Activated naive CD4-positive, alpha-beta T cell treated with anti-CD3 and anti-CD28 coated beads, Interleukin-2, amount 50 U/mL, for 72 hours (primary cell): Measurements from ENCODE around the gene CREB3L2. TPM values are rescaled to one million over a fixed set of nuclear protein-coding genes. Genes with fewer than 3 reads are reported as not detected.

Experiments used
- ATAC-seq, 2 donors: fragments of 150-1000 bp; cut with Tn5 transposase; 2 replicates each; pipeline ENCODE4 v1.10.0; 2021; ENCODE audit warnings: mild to moderate bottlenecking in 2 of 2, moderate library complexity in 2 of 2
- DNase-seq, 2 donors: peaks; one replicate each; pipeline ENCODE4 v3.0.0; 2021 to 2022; ENCODE audit warnings: low spot score in 2 of 2
- H3K27ac Mint-ChIP-seq, 2 donors: one replicate each; pipeline ENCODE4 v1.8.0; 2022; ENCODE audit warnings: mild to moderate bottlenecking in 2 of 2, mixed read lengths in 2 of 2
- H3K36me3 Mint-ChIP-seq, 2 donors: one replicate each; pipeline ENCODE4 v1.8.0; 2022; ENCODE audit warnings: mixed read lengths in 2 of 2
- H3K9me3 Mint-ChIP-seq, 2 donors: one replicate each; pipeline ENCODE4 v1.8.0; 2022; ENCODE audit warnings: mixed read lengths in 2 of 2
- total RNA-seq, 2 donors: library from RNA; stranded (reverse); gene quantifications; one replicate each; pipeline ENCODE4 v1.2.3, GENCODE V29; 2022

CREB3L2 gene
- total RNA-seq, 2 donors from 2014 or later = 20.2 to 27.1 TPM

DNA sequence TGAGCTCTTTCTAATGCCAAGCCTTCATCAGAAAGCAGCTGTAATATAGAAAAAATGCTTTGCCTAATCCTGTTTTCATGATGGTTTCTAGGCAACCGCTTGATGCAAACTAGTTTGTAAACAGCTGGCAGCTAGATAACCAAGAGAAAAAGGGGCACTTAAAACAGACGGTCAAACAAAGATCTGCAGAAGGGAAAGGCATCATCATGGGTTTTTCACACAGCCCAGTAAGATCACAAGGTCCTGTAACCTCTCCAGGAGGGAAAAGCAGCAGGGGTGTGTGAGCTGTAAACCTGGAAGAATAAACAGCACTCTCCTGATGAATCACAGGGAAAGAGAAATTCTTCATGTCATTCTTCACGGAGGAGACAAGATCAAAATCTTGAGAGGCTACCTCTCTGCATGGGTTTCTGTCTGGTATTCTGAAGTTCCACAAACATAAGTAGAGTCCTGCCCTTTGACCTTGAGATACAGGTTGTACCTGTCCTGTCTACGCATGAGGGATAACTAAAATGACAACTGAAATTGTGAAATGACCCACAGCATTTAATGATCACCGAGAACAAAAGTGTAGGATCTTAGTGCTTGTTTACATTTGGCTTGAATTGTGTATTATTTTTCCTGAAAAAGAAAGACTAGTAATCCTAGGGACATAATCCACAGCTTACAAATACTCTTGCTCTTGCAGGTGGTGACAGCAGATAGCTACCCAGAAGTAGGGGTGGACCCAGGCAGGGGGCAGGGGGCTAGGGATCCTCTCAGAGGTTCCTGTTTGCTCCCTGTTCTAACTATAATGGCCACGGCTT lies 48.0 kb downstream of the CREB3L2 start:
- no peaks in the 10 kb centered on the region for H3K9me3 Mint-ChIP-seq
- no peak overlapping the region for H3K27ac Mint-ChIP-seq

DNA sequence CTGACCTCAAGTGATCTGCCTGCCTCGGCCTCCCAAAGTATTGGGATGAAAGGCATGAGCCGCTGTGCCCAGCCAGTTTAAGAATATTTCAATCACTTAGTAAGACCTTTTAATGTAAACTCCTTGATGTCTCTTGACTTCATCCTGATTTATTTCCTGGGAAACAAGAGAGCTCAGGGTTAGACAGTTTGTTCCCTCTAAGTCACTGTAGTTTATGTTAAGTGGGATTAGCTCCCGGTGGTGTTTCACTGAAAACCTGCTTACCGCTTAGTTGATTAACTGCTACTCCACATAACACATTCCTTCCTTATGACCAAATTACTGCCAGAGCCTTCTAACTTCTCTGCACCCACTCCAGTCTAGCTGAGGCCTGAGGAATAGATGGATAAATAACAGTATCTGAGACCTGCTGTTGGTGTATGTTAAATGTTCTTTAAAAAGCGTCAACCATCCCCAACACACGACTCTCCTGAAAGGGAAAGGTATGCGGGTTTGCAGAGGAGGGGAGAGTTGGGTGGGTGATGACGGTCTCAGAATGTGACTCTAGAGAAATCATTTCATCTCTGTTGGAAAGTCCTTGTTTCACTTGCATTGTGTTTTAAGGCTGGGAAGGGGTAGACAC lies 48.7 kb downstream of the CREB3L2 start:
- H3K9me3 Mint-ChIP-seq = no peaks in the 10 kb centered on the region
- H3K27ac Mint-ChIP-seq = peak overlapping the region in 1 of 2 donors; percentile 17
- H3K36me3 Mint-ChIP-seq = peaks cover 6 to 7% of the 10 kb centered on the region in 2 donors
- ATAC-seq = no peak
- no peak for DNase-seq

More for the DNA sequence above, 48.0 kb downstream of the CREB3L2 start:
- peaks cover 6 to 11% of the 10 kb centered on the region in 2 donors for H3K36me3 Mint-ChIP-seq
- ATAC-seq (no peak), DNase-seq (no peak)

DNA sequence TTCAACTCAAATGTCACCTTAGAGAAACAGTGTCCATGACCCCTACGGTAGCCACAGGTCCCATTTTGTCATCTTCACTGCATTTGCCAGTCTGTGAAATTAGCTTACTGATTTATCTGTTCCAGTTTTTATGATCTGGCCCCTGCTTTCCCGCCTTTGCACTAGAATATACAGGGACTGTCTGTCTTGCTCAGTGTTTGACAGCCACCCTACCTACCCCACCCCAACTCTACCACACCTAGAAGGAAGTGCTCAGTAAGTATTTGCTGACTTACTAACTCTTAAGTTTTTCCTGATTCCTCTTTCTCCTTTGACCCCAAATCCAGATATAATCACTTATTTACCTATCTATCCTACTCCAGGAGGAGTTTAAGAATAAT lies 49.5 kb downstream of the CREB3L2 start:
- Mint-ChIP-seq H3K27ac (no peak overlapping the region), H3K36me3 (peaks cover 5 to 6% of the 10 kb centered on the region in 2 donors)
- DNase-seq = no peak

DNA sequence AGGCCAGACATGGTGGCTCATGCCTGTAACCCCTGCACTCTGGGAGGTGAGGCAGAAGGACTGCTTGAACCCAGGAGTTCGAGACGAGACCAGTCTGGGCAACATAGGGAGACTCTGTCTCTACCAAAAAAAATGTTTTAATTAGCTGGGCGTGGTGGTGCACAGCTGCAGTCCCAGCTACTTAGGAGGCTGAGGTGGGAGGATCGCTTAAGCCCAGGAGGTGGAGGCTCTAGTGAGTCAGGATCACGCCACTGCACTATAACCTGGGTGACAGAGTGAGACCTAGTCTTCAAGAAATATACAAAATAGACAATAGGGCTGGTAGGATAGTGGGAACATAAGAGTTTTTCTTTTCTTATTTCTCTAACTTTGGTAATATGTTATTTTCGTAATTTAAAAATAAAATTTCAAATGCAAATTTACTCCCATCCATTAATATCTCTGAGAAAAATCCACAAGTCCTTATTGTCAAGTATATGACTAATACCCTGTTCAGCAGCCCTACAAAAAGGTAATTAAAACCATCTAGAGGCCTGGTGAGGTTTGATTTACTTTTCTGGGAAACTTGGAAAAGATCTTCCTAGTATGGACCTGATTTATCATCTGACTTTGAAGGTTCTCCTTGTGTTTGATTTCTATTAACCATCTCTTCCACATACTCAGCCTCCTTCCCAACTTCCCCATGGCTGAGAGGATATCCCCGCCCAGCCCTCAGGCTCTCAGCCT lies 50.0 kb downstream of the CREB3L2 start:
- H3K27ac Mint-ChIP-seq = no peak overlapping the region
- ATAC-seq (no peak), DNase-seq (no peak)

More for the DNA sequence above, 49.5 kb downstream of the CREB3L2 start:
- no peaks in the 10 kb centered on the region for H3K9me3 Mint-ChIP-seq
- ATAC-seq = no peak

DNA sequence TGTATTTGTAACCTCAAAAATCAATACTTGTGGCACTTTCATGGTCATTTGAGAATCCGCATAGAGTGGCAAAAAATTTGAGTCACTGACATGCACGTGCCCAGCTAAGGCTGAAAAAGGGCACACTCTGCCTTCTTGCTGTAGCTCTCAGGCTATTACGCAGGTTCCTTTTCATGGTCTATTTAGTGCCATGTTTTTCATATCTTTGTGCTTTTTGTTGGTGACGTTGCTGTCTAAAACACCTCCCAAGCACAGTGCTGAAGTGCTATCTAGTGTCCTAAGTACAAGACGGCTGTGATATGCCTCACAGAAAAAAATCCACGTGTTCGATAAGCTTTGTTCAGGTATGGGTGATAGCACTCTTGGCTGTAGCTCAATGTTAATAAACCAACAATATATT lies 50.9 kb downstream of the CREB3L2 start:
- Mint-ChIP-seq H3K9me3 (no peaks in the 10 kb centered on the region), H3K36me3 (no peaks in the 10 kb centered on the region), H3K27ac (no peak overlapping the region)
- ATAC-seq (no peak), DNase-seq (no peak)

More for the DNA sequence above, 50.0 kb downstream of the CREB3L2 start:
- Mint-ChIP-seq H3K9me3 (no peaks in the 10 kb centered on the region), H3K36me3 (peaks cover 0 to under 1% of the 10 kb centered on the region in 2 donors)

DNA sequence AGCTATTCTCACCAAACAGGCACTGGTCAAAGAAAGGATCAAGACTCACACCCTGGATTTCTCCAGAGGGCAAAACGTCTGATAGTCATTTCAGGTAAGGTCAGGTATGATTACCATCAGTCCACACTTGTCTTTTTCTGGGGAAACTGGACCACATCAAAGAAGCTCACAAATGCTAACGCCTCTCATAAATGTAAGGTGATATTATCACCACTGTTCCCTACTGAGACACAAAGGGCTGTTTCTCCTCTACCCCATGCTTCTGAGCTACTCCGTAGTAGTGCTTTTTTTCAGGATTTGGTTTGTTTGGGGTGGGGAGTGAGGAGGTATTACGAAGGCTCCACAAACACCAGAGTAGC lies 51.6 kb downstream of the CREB3L2 start:
- no peaks in the 10 kb centered on the region for H3K36me3 Mint-ChIP-seq
- peak; percentile 49 to 51 for ATAC-seq
- no peak for DNase-seq
- H3K27ac Mint-ChIP-seq = no peak overlapping the region
- no peaks in the 10 kb centered on the region for H3K9me3 Mint-ChIP-seq

DNA sequence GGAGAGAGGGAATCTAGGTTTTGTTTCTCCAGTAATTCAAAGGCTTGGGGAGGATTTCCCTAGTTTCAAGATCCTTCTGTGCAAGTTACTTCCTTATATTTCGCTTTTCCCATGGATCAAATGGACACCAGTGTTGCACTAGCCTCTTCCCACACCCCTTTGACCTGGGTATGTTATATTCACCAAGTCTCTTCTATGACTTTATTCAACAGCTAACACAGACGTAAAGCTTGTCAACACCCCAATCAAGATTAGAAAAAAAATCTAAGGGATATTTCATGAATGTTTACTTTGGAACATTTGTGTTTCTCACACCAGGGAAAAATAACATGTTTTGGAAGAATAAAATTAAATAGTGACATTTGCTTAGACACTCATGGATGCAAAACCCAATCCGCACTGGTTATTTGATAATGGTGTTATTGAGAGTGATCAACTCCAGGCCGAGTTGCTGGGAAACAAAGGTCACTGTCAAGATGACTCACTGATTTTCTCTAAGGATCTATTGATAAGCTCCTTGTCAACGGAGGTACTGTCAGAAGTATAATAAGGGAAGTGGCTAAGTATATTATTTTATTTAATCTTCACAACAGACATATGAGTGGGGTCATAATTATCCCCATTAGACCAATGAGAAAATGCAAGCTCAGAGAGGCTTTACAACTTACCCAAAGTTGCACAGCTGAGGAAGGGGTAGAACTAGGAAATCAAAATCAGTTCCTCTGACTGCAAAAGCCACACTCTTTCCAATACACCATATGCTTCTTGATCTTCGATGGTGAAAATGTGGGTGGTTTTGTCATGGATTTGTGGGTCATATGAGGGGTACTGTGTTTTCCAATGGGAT lies 52.2 kb downstream of the CREB3L2 start:
- no peak overlapping the region for H3K27ac Mint-ChIP-seq
- H3K36me3 Mint-ChIP-seq = no peaks in the 10 kb centered on the region
- DNase-seq = no peak
- H3K9me3 Mint-ChIP-seq = no peaks in the 10 kb centered on the region
- ATAC-seq = no peak

DNA sequence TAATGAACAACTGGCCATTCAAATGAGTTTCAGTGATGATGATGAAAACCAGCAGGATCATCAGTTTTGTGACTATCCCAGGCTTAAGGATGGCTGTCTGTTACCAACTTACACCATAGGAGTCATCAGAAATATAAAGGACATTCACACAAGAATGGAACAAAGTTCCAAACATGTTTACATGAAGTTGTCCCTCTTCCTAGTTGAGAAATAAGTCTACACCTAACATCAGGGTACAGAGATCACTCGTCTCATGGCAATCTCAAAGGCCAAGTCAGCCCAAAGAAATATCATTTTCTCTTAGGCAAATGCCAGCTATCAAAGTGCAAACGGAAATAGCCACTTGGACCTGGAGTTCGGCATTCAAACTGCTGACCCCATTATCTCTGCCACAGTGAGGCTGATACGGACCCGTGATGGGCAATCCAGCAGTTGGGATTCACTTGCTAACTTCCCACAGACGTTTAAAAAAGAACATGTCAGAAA lies 53.0 kb downstream of the CREB3L2 start:
- ATAC-seq (no peak), DNase-seq (no peak)
- no peaks in the 10 kb centered on the region for H3K9me3 Mint-ChIP-seq
- no peak overlapping the region for H3K27ac Mint-ChIP-seq
- H3K36me3 Mint-ChIP-seq = no peaks in the 10 kb centered on the region

DNA sequence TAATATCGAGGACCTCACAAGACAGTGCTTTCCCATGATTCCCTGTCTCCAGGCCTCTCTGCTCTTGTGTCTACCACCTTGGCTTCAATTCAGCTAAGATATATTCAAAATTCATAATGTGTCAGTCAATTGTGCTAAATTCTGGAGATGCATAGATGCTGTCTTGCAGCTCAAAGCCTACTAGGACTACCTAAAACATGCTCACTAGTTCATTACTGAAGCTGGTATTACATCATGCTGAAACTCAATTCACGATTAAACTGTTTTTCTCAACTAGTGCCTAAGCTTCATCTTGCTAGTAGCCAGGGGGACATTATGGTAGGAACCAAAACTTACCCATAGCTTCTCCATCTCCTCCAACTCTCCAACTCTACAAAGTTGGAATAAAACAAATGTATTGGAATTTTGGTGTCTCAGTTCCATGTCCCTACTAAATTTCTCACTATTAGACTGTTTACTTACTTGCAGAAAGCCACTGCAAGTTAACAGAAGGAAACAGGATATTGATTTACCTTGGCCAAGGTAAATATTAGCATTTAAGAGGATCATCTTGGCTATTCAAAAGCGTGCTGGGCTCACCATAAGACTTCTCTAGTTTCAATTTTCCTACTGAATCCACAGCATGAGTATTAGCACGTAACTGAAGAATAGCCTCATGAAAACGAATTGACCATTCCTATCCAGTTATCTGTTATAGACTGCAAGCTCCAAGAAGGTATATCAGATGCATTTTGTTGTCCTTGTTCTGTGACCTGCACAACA lies 53.6 kb downstream of the CREB3L2 start:
- Mint-ChIP-seq H3K9me3 (no peaks in the 10 kb centered on the region), H3K36me3 (no peaks in the 10 kb centered on the region), H3K27ac (no peak overlapping the region)
- no peak for ATAC-seq
- no peak for DNase-seq

DNA sequence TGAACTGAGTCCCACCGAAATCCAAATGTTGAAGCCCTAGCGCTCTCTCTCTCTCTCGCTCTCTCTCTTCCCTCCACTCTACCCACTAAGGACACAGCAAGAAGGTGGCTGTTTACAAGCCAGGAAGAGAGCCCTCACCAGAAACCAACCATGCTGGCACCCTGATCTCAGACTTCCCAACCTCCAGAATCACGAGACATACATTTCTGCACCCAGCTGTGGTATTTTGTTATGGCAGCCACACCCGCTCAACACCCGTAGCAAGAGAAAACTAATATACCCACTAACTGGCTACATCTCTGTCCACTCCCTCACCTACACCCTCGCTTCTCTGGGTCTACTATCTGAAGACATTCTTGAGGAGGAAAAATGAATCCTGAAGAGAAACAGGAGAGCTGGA lies 54.8 kb downstream of the CREB3L2 start:
- no peaks in the 10 kb centered on the region for H3K9me3 Mint-ChIP-seq
- peak overlapping the region in 1 of 2 donors; percentile 73 for H3K27ac Mint-ChIP-seq
- DNase-seq (no peak), ATAC-seq (no peak)
- H3K36me3 Mint-ChIP-seq = no peaks in the 10 kb centered on the region

DNA sequence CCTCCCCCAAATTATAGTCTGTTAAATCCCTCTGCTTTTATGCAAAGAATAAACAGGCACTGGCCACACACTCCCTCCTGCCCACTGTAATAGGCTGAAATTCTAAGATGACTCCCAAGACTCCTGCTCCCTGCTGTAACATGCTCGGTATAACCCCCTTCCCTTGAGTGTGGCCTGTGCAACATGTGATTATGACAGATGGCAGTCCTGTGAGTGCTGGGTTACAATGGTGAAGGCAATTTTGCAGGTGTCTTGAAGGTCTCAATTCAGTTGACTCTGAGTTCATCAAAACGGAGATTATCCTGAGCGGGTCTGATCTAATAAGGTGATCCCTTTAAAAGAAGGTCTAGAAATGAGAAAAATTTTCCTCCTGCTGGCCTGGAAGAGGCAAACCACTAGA lies 55.9 kb downstream of the CREB3L2 start:
- DNase-seq (no peak), ATAC-seq (no peak)
- no peak overlapping the region for H3K27ac Mint-ChIP-seq
- H3K36me3 Mint-ChIP-seq = peaks cover 0 to 4% of the 10 kb centered on the region in 2 donors
- no peaks in the 10 kb centered on the region for H3K9me3 Mint-ChIP-seq

DNA sequence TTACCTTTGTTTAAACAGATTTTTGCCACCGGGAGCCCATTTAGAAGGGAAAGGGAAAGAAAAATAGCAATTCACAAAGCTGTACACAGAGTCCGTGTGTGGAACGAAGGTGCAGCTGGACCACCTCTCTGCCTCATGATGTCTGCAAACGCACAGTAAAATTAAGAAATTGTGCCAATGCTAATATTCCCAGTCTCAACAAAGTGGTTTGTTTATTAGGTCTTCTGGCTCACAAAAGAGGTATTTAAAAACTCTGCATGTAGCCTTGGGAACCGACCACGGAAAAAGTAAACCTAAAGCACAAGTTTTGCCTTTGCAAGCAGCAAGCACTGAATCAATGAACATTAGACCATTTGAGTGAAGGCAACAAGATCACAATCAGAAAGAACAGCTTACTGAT lies 57.7 kb downstream of the CREB3L2 start:
- no peak for DNase-seq
- Mint-ChIP-seq H3K36me3 (peaks cover 0 to 6% of the 10 kb centered on the region in 2 donors), H3K9me3 (no peaks in the 10 kb centered on the region), H3K27ac (no peak overlapping the region)
- no peak for ATAC-seq

DNA sequence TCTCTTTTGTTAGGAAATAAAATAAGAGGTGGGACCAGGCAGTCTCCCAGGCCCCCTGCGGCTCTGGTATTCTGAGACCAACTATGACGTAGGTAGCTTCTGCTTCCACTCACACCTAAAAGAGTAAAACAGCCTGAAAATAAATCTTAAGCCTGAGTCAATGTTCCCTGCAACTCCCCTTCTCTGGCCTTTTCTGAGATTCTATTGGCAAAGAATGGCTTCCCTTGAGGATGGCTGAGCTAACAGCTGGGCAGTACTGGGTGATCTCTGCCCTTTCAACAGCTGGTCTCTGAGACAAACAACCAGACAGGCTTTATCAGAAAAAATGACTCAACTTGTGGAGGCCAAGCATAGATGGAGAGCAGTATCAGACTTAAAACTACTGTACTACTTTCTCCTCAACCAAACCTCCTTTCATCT lies 58.7 kb downstream of the CREB3L2 start:
- Mint-ChIP-seq H3K36me3 (peaks cover 0 to 6% of the 10 kb centered on the region in 2 donors), H3K27ac (no peak overlapping the region), H3K9me3 (no peaks in the 10 kb centered on the region)
- no peak for DNase-seq
- peak in 1 of 2 donors; percentile 11 for ATAC-seq

DNA sequence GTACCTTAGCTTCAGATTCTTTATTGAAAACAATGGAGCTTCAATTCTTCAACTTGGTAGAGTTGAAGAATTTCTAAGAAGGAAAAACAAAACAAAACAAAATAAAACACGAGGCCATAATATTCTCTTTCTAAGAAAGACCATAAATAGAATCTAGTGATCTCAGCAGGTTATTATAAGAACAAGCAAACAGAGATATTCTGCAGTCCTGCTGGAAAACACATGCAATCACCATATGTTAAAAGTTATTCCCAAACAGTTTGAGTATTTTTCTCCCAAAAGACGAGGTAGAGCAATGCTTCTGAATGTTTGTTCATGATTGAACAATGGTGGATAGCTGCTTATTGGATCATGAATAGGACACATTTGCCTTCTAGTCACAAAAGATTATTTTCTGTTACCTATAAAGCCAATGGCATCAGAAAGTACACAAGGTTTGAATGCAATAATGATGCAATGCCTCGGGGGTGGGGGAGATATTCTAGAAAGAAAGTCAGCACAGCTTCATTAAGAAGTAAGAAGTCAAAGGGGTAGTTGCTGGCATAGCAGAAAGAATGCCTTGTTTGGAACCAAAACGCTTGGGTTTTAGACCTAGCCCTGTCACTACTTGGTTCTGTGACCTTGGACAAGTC lies 59.3 kb downstream of the CREB3L2 start:
- Mint-ChIP-seq H3K27ac (no peak overlapping the region), H3K36me3 (peaks cover 0 to 6% of the 10 kb centered on the region in 2 donors), H3K9me3 (no peaks in the 10 kb centered on the region)
- DNase-seq = no peak
- ATAC-seq = no peak
